Measurements from ENCODE around the gene TPCN2.

Gene TPCN2

GRCh38 chr11:69095300-69095699 is 46.6 kb downstream of the TPCN2 start:
- DNase-seq, result no peak

GRCh38 chr11:69096473-69096872 is 47.7 kb downstream of the TPCN2 start:
- DNase-seq, result no peak

GRCh38 chr11:69097263-69097662 is 48.5 kb downstream of the TPCN2 start:
- DNase-seq, result no peak

GRCh38 chr11:69099180-69099579 is 50.4 kb downstream of the TPCN2 start:
- DNase-seq, result no peak

GRCh38 chr11:69100454-69101114 is 51.9 kb downstream of the TPCN2 start:
- DNase-seq, result no peak

- peak; percentile 34 to 89 (median 81) for DNase-seq
These were observed 52.5 kb downstream of the TPCN2 start for GRCh38 chr11:69101115-69101791.

GRCh38 chr11:69101792-69102695 is 53.3 kb downstream of the TPCN2 start:
- DNase-seq, result no peak

GRCh38 chr11:69102732-69103615 is 54.2 kb downstream of the TPCN2 start:
- DNase-seq, result no peak

- DNase-seq, result no peak
These were observed 55.6 kb downstream of the TPCN2 start for GRCh38 chr11:69104212-69104855.

- DNase-seq, result no peak
These were observed 56.2 kb downstream of the TPCN2 start for GRCh38 chr11:69104856-69105395.

- no peak for DNase-seq
These were observed 56.8 kb downstream of the TPCN2 start for GRCh38 chr11:69105461-69106030.

- DNase-seq, result no peak
These were observed 57.5 kb downstream of the TPCN2 start for GRCh38 chr11:69106031-69106811.

GRCh38 chr11:69107413-69107812 is 58.7 kb downstream of the TPCN2 start:
- no peak for DNase-seq

GRCh38 chr11:69108030-69108429 is 59.3 kb downstream of the TPCN2 start:
- DNase-seq, result no peak

- DNase-seq, result no peak
These were observed 59.8 kb downstream of the TPCN2 start for GRCh38 chr11:69108559-69108958.

GRCh38 chr11:69109101-69109500 is 60.4 kb downstream of the TPCN2 start:
- no peak for DNase-seq

- no peak for DNase-seq
These were observed 61.7 kb downstream of the TPCN2 start for GRCh38 chr11:69110451-69110850.

- no peak for DNase-seq
These were observed 63.2 kb downstream of the TPCN2 start for GRCh38 chr11:69111624-69112542.

GRCh38 chr11:69113226-69113625 is 64.5 kb downstream of the TPCN2 start:
- no peak for DNase-seq

Data from NCI-H1417 (cell line).